ENCODE data around the gene ACVRL1.

DNA sequence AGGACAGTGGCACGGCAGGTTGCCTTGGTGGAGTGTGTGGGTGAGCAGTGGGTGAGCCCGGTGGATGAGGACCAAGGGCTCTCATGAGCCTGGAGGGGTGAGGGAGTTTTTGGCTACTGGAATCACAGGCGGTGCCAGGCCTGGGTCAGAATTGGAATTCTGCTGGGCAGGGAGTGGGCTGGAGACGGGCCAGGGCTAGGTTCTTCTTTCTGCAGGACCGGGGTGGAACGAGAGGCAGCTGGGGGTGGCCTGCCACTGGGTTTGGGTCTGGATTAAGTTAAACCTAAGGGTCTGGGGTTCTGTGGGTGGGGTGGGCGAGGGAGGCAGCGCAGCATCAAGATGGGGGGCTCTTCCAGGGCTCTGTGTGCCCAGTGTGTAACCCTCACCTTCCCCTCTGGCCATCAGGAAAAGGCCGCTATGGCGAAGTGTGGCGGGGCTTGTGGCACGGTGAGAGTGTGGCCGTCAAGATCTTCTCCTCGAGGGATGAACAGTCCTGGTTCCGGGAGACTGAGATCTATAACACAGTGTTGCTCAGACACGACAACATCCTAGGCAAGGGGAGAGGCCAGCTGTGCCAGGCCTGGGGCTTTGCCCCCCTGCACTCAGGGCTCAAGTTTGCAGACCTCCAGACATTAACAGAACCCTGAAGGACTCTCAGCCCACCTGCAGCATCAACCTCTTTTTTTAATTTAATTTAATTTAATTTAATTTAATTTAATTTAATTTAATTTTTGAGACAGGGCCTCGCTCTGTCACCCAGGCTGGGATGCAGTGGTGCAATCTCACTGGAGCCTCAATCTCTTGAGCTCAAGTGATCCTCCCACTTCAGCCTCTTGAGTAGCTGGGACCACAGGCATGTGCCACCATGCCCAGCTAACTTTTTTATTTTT lies 7.0 kb downstream of the ACVRL1 start:
- TF ChIP-seq, protein P1, sequence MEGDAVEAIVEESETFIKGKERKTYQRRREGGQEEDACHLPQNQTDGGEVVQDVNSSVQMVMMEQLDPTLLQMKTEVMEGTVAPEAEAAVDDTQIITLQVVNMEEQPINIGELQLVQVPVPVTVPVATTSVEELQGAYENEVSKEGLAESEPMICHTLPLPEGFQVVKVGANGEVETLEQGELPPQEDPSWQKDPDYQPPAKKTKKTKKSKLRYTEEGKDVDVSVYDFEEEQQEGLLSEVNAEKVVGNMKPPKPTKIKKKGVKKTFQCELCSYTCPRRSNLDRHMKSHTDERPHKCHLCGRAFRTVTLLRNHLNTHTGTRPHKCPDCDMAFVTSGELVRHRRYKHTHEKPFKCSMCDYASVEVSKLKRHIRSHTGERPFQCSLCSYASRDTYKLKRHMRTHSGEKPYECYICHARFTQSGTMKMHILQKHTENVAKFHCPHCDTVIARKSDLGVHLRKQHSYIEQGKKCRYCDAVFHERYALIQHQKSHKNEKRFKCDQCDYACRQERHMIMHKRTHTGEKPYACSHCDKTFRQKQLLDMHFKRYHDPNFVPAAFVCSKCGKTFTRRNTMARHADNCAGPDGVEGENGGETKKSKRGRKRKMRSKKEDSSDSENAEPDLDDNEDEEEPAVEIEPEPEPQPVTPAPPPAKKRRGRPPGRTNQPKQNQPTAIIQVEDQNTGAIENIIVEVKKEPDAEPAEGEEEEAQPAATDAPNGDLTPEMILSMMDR (optimal IDR thresholded peaks at IDR 0.05 in 1 of 3, IDR thresholded peaks at IDR 0.05 in 1 of 3, conservative IDR thresholded peaks at IDR 0.05 in 1 of 3; ENCODE audit: extremely low read depth in 1 of 3, insufficient read depth in 2 of 3, low read length in 3 of 3) = no peak
- no peak for TF ChIP-seq EZH2 (IDR thresholded peaks at IDR 0.05; ENCODE audit: low read length)

Measured in keratinocyte (primary cell).